NB4 (cell line): ENCODE results near the gene IMPG2.

ENCODE experiments used
- MYC ChIP-seq: IDR thresholded peaks from 2 replicates; pipeline ENCODE4 v1.6.1; 2011; ENCODE audit warnings: low read depth, low read length
- POLR2A ChIP-seq: IDR thresholded peaks from 2 replicates; pipeline ENCODE4 v1.6.1; 2011; ENCODE audit warnings: mild to moderate bottlenecking; ENCODE audit not compliant: insufficient read length; ENCODE audit errors: extremely low read depth
- TF ChIP-seq, protein P1 (sequence below): IDR thresholded peaks from one replicate; pipeline ENCODE4 v1.5.1; 2012; ENCODE audit warnings: low read depth, low read length

DNA sequence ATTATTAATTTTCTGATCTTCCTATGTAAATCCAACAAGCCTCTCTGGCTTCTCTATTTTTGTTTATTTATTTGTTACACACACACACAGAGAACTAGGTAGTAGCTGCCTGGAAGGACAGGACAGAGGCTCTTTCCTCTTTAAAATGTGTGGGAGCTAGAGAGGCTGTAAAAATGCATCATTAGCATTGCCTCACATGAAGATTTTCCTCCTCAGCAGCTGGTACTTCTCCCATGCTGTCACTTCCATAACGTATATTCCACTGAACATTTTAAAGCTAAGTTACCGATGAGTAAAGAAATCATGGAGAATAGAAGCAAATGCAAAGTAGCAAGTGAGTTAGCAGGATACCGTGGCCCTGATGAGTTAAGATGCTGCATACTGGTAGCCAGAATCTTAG is 63.9 kb downstream of the IMPG2 start:
- TF ChIP-seq, protein P1, sequence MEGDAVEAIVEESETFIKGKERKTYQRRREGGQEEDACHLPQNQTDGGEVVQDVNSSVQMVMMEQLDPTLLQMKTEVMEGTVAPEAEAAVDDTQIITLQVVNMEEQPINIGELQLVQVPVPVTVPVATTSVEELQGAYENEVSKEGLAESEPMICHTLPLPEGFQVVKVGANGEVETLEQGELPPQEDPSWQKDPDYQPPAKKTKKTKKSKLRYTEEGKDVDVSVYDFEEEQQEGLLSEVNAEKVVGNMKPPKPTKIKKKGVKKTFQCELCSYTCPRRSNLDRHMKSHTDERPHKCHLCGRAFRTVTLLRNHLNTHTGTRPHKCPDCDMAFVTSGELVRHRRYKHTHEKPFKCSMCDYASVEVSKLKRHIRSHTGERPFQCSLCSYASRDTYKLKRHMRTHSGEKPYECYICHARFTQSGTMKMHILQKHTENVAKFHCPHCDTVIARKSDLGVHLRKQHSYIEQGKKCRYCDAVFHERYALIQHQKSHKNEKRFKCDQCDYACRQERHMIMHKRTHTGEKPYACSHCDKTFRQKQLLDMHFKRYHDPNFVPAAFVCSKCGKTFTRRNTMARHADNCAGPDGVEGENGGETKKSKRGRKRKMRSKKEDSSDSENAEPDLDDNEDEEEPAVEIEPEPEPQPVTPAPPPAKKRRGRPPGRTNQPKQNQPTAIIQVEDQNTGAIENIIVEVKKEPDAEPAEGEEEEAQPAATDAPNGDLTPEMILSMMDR: no peak
- no peak for TF ChIP-seq POLR2A
- no peak for TF ChIP-seq MYC
